Stimulated activated CD4-positive, alpha-beta T cell treated with anti-CD3 and anti-CD28 coated beads, Interleukin-1b, Interleukin-23, amount 100 ng/mL, for 24 hours (primary cell): Measurements from ENCODE around the gene SIRT7.
"Not testable (repeated sequence)": the region's sequence is repeated elsewhere in the genome, so short reads cannot be mapped to it uniquely, and the experiment has no call there.

Experiments
- DNase-seq, 4 experiments: peaks; one replicate each; pipeline ENCODE4 v3.0.0-alpha.2; 2020; ENCODE audit warnings: low read depth in 4 of 4, low spot score in 1 of 4

The SIRT7 gene

DNA sequence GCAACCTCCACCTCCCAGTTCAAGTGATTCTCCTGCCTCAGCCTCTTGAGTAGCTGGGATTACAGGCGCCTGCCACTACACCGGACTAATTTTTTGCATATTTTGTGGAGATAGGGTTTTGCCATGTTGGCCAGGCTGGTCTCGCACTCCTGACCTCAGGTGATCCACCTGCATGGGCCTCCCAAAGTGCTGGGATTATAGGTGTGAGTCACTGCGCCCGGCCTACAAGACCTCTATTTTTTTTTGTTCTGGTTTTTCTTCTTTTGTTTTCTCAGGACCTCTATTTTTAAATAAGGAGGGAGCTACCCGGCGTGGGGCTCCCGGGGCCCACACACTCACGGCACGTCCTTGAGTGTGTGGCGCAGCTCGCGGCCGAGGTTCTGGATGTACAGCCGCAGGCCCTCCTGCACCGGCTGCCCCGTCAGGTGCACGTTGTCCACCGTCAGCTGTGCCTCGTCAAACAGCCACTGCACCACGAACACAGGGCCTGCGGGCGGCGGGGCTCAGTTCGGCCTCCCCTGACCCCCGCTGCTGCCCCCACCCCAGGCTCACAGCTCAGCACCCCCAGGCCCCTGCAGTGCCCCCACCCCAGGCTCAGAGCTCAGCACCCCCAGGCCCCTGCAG lies 37.2 kb upstream of the SIRT7 start:
- no peak for DNase-seq

- DNase-seq = no peak
Measured at GRCh38 chr17:81954131-81955057, 36.4 kb upstream of the SIRT7 start.

GRCh38 chr17:81953443-81953842 lies 35.5 kb upstream of the SIRT7 start:
- not testable (repeated sequence) for DNase-seq

- DNase-seq = no peak
Measured at GRCh38 chr17:81952792-81953228, 34.8 kb upstream of the SIRT7 start.

- DNase-seq = no peak
Measured at GRCh38 chr17:81951785-81952684, 34.1 kb upstream of the SIRT7 start.

DNA sequence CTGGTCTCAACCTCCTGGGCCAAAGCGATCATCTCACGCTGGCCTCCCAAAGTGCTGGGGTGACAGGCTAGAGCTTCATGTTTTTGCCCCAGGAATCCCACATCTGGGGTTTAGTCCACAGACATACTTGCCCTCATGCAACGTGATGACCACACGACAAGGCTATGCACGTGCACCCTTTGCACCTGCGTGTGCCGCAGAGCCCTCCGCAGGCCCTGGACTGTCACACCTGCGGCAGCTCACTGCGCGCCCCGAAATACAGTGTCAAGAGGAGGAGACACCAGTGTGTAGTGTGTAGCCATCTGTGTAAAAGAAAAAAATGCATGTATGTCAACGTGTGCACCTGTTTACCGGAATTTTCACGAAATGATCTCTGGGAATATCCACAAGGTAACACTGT lies 32.5 kb upstream of the SIRT7 start:
- DNase-seq = no peak

GRCh38 chr17:81948635-81949378 lies 30.8 kb upstream of the SIRT7 start:
- DNase-seq = no peak

DNA sequence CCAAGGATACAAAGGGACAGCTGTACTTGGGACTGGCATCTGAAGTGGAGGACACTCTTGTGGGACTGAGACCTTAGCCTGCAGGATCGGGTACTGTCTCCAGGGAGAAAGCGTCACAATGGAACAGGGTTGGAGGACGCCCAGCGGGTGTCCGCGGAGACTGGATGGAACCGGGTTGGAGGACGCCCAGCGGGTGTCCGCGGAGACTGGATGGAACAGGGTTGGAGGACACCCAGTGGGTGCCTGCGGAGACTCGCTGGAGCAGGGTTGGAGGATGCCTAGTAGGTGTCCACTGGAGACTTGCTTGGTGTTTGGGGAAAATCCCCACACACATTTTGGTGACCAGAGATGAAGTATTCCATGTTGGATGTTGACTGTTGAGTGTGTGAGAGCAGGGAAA lies 29.2 kb upstream of the SIRT7 start, which contains the start of gene MYADML2:
TSS of gene MYADML2 (minus strand) at position 45 of the 400 bp plus-strand sequence. CDS start 5,492 bp downstream, outside the sequence.
- DNase-seq = no peak

- DNase-seq = no peak
Measured at GRCh38 chr17:81944858-81945257, 26.9 kb upstream of the SIRT7 start.

- DNase-seq = no peak
Measured at GRCh38 chr17:81942167-81942553, 24.2 kb upstream of the SIRT7 start.

DNA sequence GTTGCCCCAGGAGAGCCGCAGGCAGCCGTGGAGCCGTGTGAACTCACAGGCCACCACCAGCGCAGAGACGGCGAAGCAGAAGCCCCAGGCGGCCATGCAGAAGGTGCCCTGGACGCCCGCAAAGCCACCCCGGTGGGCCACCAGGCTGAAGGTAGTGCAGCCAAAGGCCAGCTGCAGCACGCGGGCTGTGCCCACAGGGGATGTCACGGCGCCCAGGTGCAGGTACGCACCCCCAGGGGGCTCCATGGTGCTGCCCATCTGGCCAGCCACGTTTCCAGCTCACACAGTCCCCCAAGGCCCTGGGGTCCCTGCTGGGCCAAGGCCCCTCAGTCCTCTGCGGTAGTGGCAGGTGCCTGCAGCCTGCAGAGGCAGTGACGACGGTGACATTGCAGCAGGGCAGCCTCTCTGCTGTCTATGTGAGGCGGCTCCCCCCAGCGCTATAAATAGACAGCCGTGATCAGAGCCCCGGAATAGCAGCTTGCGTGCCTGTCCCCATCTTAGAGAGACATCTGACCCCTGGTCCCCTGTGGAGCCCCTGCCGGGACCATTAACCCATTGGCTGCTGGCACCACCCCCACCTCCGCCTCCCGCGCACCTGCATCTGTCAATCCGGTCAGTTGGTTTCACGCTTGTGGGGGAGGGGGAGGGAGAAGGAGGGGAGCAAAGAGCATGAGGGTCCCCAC lies 23.6 kb upstream of the SIRT7 start:
- DNase-seq = no peak

- DNase-seq = no peak
Measured at GRCh38 chr17:81940538-81941483, 22.8 kb upstream of the SIRT7 start.

DNA sequence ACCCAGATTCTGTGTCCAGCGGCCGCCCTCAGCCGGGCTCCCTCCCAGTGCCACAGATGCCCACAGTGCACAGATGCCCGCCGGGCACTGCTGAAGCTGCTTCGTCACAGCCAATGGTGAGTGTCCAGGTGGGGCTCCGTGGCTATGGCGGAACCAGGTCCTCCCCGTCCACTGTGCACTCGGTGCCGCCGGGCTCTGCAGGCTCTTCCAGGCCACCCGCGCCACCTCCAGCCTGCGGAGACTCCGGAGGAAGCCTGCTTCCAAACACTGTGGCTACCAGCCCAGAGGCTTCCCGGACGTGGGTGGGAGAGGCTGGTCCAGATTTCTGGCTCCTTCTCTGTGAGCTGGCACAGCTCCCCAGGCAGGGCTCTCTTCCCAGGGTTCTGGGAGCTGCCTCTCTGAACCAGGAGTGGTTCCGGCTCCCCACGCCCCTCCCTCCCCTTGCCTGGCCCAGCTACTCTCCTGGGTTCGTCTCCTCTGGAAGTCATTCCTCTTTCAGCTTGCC lies 22.0 kb upstream of the SIRT7 start:
- no peak for DNase-seq

- DNase-seq = no peak
Measured at GRCh38 chr17:81939218-81939617, 21.2 kb upstream of the SIRT7 start.

- no peak for DNase-seq
Measured at GRCh38 chr17:81935709-81936084, 17.7 kb upstream of the SIRT7 start.

DNA sequence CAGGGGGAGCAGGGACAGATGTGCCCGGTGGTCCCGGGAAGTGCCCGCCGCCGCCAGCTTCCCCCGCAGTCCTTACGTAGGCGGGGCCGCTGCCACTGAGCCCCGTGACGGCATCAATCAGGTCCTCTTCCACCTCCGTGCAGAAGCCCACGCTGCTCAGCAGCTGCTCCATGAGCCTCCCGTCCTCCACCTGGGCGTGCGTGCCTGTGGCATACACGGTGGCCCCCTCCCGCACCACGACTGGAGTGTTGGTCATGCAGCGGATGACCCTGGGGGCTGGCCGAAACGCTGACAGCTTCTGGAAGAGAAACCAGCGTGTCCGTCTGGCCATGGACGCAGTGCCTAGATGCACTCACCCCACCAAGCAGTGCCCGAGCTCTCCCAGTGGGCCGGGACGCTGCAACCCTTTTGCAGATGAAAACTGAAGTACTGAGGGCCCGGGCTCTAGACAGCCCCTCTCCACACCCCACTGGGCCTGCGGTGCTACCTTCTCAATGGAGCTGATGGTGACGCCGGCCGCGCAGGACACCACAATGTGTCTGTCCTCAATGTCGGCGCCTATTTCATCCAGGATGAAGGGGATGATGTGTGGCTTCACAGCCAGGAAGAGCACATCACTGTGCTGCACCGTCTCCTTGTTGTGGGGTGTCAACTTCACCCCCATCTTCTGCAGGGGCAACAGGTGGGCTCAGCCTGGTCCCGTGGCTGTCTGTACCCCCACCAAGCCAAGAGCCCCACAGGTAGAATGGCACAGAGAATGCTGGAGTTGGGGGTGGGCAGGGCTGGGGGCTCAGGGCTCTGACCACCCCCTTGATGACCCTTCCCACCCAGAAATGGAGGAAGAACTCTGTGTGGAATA lies 17.1 kb upstream of the SIRT7 start:
- DNase-seq = no peak

GRCh38 chr17:81934098-81934757 lies 16.3 kb upstream of the SIRT7 start:
- DNase-seq = no peak
